GM15510 (cell line): ENCODE results near the gene BNIP3.

ENCODE experiments used
- POLR2A ChIP-seq: IDR thresholded peaks from 3 replicates; pipeline ENCODE4 v1.6.1; 2011; ENCODE audit warnings: borderline replicate concordance; ENCODE audit not compliant: insufficient read length; ENCODE audit errors: extremely low read depth

The BNIP3 gene

DNA sequence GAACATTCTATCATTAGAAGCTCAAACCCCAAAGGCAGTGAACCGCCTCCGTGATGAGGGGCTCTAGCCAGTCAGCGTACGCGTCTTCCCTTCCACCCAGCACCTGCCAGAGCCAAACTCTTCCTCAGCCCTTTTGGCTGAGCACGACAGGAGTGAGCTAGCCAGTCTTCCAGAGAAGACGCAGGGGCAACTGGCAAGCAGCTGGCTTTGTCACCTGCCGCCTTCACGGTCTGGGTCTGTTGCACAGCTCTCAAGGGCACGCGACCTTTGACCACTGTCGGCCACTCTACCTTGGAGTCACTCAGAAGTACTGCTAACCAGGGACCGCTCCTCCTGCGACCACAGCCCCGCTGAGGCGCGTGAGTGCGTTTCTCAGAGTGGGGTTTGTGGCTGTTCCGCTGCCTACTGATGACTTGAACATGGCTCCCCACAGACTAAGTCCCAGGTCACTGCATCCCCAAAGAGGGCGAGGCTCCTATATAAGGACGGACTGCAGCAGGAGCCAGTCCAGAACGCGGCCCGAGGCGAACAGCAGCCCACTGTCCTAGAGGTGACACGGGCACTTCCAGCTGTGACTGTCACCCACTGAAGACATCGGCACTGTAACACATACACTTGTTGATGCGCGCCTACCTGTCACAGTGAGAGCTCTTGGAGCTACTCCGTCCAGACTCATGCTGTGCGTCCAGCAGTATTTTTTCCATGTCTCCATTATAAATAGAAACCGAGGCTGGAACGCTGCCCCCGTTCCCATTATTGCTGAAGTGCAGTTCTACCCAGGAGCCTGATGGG is 8.4 kb downstream of the BNIP3 start:
- no peak for TF ChIP-seq POLR2A

DNA sequence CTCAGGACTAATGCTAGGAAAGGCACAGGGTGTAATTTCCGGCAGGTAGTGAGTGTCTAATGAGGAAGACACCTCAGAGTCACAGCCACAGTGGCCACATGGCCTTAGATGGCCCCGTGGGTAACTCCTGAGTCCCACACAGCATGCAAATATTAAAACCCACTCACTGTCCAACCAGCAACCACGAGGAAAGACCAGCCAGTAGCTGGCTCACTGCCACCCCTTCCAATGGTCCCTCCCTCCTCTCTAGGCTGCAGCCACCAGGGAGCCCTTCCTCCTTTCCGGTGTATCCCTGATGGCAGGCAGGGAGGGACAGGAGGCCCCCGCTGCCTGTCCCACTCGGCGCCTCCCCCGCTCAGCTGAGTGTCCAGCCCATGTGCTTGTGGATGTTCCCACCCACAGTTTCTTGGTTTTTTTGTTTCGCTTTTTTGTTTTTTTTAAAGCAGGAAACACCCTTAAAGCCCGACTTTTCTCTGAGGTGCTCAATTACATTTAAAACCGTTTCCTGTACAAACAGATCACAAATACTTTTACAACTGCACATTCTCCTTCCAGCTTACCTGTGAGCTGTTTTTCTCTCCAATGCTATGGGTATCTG is 9.2 kb downstream of the BNIP3 start:
- no peak for TF ChIP-seq POLR2A

DNA sequence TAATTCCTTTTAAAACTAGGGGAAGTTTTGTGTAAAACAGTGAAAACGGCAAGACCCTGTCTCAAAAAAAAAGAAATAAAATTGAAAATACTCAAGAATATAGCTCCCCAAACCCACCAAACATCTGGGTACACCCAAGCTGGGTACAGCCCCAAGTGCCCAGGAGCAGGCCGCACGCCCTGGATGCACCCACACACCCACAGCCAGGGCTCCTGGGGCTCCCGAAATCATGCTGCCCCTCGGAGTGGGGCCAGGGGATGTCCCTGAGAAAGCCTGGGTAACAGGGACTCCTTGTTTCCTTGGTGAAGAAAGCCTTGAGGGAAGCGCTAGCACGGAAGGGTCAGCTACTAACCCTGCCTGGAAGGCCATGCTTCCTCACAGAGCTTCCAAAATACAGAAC is 10.1 kb downstream of the BNIP3 start:
- TF ChIP-seq POLR2A = no peak

DNA sequence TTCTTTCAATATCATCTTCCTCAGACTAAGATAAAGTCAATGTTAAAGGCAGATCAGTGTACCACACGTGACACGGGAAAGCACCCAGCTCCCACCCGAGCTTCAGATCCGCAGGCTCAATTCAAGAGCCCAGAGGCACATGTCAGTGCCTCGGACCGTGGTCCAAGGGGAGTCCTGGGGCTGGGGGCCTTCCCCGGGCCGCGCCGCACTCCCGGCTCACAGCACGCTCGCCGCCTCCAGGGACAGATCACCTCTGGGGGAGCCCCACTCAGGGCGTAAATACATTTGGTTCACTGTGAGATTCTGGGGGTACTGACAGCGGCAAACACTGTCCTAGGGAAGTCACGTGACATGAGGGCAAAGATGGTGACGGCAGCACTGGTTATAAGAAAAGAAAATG is 10.8 kb downstream of the BNIP3 start:
- no peak for TF ChIP-seq POLR2A

DNA sequence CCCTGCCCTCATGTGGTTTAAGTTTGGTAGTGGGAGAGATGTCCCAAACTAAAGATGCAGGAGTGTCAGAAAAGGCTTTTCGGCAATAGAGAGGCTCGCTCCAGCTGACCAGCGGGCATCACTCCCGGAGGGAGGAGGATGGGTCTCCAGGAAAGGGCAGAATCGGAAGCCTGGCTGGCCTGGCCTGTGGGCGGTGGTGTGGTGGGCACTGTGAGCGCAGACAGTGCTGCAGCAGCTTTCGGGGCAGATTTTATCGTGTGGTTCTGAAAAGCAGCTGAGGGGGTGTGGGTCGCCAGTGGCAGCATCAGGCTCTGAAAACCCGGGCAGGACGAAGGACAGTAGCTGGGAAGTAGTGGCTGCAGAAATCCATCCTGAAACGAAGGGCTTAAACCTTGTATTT is 12.8 kb downstream of the BNIP3 start:
- TF ChIP-seq POLR2A = no peak

DNA sequence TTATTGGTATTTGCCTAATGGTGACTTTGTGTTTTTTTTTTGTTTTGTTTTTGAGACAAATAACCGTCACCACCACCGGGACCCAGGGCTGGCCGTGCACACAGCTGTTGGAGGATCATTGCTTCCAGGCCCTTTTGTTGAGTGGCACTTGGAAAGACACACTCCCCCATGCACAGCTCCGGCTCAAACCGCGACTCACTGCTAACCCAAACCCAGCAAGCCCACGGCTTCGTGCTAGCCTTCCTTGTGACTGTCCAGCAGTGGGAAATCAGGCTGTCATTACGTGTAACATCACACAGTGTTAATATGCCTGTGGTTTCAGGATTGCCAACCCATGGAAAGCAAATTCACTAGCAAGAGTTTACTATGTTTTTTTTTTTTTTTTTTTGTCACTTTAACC is 17.4 kb downstream of the BNIP3 start:
- TF ChIP-seq POLR2A = no peak

DNA sequence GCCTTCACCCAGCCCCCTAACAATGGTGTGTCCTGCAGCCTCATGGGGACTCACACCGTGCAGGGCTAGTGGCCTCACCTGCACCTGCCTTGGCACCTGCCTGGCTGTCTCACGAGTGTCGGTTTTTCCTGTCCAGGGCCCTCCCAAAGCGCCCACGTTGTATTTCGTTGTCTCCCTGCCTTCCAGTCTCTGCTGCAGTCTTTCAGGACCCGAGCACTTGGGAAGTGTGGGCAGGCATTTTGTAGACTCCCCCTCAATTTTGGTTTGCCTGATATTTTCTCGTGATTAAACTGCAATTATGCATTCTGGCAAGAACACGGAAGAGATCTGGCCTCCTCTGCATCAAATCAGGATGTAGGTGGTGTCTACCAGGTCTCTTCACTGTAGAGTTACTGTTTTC is 17.9 kb downstream of the BNIP3 start:
- TF ChIP-seq POLR2A = no peak

DNA sequence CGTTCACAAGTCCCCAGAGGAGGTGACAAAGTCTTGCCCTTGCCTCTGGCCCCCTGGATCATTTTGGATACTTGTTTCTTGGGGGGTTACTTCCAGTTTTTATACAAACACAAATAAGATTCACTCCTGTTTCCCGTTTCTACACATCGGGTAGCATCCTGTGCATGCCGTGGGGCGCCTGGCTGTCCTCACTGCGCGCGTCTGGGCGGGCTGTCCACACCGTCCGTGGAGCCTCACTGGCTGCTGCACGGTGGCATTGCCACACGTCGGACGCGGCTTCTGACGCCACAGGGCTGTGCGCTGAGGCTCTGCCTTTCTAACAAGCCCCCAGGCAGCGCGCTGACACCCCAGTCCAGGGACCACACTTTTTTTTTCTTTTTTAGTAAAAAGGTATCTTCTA is 18.4 kb downstream of the BNIP3 start:
- TF ChIP-seq POLR2A = no peak

DNA sequence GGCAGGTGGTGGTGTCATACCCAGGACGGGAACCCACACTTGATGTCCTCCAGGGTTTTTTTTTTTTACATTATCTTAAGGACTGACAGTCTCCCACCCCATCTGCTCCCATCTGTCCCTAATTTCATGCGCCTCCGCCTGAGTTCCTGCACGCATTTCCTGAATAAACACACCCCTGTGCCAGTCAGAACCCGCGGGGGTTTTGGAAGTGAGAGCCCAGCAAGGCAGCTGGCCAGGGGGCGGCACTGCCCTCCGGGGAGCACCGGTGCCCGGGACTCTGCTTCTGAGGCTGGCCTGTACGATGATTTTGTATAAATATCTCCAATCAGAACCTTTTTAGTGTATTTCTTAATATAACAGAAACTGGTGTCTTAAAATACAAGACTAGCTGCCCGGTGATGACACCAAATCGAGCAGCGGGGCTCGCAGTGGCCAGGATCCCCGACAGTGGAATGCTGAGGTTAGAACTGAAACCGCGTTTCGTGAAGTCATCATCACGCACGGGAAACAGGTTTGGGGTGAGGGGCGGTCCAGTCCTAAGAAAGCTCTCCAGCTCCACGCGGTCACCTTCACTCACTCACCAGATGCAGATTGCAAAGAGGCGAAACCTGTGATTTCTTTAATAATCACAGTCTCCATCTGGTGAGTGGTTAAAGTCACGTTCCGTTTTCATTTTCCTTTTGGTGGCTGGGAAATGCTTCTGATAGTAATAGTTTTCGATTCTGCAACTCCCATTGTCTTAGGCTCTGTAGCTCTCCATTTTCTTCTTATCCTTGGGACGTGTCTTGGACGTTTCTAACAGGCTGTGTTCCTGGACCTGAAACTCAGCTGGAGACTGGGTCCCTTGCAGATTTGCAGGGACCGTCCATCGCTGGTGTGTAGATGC is 19.7 kb downstream of the BNIP3 start:
- TF ChIP-seq POLR2A = no peak

DNA sequence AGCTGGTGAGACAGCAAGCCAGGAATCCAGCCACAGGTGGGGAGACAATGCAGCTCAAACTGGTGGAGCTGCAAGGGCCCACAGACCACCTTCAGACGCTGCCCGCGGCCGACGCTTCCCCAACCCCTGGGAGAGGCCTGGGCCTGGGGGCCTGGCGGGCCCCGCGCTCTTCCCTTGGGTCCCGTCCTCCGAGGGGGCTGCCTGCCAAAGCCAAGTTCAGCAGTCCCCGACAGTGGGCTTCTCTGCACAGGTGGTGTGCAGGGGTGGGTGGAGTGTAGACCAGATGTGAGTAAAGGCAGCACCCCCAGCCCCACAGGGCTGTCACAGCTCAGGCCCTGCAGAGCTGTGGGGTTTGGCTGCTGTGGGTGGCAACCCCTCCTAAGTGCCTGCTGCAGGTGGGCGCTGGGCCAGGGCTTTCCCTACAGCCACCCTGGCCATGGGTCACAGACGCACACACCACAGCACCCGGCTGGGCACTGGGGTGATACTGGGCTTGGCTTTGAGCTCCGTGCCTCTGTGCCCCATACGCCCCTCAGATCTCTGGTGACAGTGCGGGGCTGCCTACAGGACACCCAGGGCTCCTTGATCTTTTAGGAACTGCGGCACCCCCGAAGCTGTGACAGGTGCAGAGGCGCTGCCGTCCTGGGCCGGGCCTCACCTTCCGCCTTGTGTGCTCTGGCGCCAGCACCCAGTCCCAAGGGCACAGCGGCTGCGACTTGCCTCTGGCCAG is 20.5 kb downstream of the BNIP3 start:
- no peak for TF ChIP-seq POLR2A

DNA sequence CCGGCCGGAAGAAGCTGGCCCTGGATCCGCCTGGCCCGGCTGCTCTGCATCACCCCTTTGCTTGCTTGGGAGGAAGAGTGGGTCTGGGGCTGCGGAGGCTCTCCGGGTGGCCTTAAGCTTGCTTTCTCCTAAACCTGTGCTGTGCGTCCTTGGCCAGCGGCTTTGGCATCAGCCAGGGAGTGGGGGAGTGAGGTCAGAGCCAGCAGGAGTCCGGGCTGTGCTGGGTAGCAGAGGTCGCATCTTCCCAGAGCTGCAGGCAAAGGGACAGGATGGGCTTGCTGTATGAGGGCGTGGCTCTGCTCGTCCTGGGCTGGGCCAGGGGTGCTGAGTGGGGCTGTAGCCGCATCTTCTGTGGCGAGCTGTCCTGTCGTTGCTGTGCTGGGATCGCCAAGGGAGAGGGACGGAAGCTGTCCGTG is 21.1 kb downstream of the BNIP3 start:
- no peak for TF ChIP-seq POLR2A

DNA sequence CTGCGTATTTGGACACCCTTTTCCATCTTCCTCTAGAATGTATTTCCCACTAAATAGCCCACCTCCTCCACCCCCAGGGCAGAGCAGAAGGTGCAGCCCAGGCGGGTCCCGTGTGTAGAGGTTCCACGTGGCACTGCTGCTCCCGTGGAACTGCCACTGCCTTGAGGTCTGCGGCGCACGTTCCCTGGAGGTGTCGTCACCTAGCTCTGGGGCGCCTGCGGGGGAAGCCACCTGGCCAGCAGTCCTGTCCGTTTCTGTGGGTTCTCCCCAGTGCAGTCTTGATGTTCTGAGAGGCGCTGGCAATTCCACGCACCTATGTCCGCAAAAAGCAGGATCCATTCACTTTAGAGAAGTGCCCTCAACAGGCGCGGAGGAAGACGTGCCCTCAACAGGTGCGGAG is 21.9 kb downstream of the BNIP3 start:
- TF ChIP-seq POLR2A = no peak

DNA sequence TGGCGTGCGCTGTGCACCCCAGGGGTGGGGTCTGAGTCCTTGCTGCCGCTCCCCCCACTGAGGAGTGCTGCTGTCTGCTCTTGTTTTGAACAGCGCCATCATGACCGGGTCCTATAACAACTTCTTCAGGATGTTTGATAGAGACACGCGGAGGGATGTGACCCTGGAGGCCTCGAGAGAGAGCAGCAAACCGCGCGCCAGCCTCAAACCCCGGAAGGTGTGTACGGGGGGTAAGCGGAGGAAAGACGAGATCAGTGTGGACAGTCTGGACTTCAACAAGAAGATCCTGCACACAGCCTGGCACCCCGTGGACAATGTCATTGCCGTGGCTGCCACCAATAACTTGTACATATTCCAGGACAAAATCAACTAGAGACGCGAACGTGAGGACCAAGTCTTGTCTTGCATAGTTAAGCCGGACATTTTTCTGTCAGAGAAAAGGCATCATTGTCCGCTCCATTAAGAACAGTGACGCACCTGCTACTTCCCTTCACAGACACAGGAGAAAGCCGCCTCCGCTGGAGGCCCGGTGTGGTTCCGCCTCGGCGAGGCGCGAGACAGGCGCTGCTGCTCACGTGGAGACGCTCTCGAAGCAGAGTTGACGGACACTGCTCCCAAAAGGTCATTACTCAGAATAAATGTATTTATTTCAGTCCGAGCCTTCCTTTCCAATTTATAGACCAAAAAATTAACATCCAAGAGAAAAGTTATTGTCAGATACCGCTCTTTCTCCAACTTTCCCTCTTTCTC is 26.0 kb downstream of the BNIP3 start:
- no peak for TF ChIP-seq POLR2A

DNA sequence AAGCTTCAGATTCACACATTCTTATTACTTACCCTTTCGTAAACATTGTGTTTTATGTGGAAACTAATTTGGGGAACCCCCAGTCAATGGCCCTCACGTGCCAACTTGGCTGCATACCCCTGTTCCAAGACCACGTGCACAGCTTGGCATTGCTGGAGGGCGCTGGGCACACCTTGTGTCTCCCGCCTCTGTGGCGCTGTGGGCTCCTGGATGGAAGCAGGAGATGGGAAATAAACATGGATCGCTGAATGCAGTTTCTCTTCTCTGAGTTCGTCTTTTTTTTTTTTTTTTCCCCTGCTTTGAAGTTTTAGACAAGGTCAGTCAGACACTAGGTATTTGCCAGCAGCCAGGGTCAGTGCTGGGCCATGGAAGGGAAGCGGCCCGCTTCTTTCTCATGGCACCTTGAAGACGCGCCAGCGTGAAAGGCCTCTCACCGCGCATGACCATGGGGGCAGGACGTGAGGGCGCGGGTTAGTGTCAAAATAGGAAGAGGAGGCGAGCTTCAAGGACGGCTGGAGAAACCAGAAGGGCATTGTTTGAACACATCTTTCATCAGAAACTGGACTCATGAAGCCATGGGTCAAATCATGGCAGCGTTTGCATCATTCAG is 27.3 kb downstream of the BNIP3 start:
- no peak for TF ChIP-seq POLR2A
